OCI-LY7 (cell line): ENCODE results near the gene THOC1.

Experiments
- EZH2phosphoT487 ChIP-seq: fragments of 200-600 bp; sonication (generic); IDR thresholded peaks from 2 replicates; pipeline ENCODE4 v1.6.1; 2018; ENCODE audit warnings: low read depth, borderline replicate concordance, mild to moderate bottlenecking, mixed run types, antibody characterized with exemption, low read length, moderate library complexity, mixed read lengths
- TF ChIP-seq, protein P1 (sequence below): fragments of 200-600 bp; sonication (generic); conservative IDR thresholded peaks from 2 replicates; pipeline ENCODE4 v1.5.1; 2014; ENCODE audit warnings: mild to moderate bottlenecking, antibody characterized with exemption, low read length, moderate library complexity, mixed read lengths

DNA sequence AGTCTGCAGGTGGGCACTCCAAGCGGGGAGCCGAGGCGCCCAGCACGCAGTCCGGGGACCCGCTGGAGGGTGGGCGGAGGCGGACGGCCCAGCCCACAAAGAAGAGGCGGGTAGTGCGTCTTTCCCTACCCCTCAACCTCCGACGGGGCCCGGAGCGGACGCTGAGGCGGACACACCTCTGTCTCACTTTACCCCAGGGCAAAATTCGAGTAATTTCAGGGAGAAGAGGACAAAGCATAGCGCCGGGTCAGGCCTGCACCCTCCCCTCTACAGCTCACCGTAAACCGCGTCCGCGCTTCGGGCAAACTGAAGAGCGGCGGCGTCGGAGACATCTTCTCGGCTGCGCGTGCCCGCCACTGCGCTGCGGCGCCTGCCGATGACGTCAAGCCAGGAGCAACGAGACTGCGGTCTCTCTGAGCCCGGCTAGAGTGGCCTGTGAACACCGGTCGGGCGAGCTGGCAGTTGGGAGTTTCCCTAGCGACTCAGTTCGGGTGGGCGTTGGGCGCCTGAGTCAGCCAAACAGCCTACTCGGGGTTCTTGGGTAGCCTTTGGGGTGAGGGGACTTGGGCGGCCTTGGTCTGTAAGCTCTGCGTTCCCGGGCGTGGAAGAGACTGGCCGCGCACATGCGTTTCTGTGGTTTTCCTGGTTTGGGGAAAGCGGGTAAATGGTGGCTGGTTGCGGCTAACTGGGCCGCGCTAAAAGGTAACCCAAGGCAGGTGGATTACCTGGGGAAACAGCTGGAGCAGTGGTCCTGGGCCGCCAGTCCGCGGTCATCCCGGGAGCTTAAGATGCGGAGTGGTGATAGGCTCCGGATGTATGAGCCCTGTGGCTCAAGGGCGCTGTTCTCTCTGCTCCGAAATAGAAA lies at the start of gene THOC1:
- TF ChIP-seq, protein P1, sequence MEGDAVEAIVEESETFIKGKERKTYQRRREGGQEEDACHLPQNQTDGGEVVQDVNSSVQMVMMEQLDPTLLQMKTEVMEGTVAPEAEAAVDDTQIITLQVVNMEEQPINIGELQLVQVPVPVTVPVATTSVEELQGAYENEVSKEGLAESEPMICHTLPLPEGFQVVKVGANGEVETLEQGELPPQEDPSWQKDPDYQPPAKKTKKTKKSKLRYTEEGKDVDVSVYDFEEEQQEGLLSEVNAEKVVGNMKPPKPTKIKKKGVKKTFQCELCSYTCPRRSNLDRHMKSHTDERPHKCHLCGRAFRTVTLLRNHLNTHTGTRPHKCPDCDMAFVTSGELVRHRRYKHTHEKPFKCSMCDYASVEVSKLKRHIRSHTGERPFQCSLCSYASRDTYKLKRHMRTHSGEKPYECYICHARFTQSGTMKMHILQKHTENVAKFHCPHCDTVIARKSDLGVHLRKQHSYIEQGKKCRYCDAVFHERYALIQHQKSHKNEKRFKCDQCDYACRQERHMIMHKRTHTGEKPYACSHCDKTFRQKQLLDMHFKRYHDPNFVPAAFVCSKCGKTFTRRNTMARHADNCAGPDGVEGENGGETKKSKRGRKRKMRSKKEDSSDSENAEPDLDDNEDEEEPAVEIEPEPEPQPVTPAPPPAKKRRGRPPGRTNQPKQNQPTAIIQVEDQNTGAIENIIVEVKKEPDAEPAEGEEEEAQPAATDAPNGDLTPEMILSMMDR, result no peak
- no peak for TF ChIP-seq EZH2phosphoT487
